Small intestine (tissue), 7 donors: ENCODE measurements around the gene USH1C. TPM values are rescaled to one million over a fixed set of nuclear protein-coding genes. Genes with fewer than 3 reads are reported as not detected.

ENCODE experiments used
- DNase-seq, 2 donors: peaks; one replicate each; pipeline versions ENCODE4 v3.0.0 to v3.0.0-alpha.2; 2013
- FAIRE-seq: peaks from 2 replicates; lab custom pipeline; 2012; peaks lifted over from hg19 to GRCh38; lab: Jason Lieb, UNC
- H3K27ac ChIP-seq, 3 donors: one replicate each; pipeline ENCODE4 v1.5.1; 2013; ENCODE audit warnings: low read length in 2 of 3, mild to moderate bottlenecking in 2 of 3, control low read depth in 1 of 3, inconsistent platforms in 1 of 3, low read depth in 1 of 3, moderate library complexity in 1 of 3
- H3K27me3 ChIP-seq, 3 donors: one replicate each; pipeline ENCODE4 v1.6.1; 2013; ENCODE audit warnings: low read length in 3 of 3, inconsistent platforms in 1 of 3; ENCODE audit not compliant: control insufficient read depth in 3 of 3, insufficient read depth in 3 of 3
- H3K36me3 ChIP-seq, 3 donors: one replicate each; pipeline ENCODE4 v1.6.1; 2013; ENCODE audit warnings: low read length in 3 of 3, inconsistent platforms in 1 of 3, low read depth in 1 of 3, mild to moderate bottlenecking in 1 of 3, moderate library complexity in 1 of 3; ENCODE audit not compliant: control insufficient read depth in 3 of 3, insufficient read depth in 2 of 3
- H3K4me1 ChIP-seq, 3 donors: one replicate each; pipeline ENCODE4 v1.6.1; 2013; ENCODE audit warnings: low read length in 2 of 3, inconsistent platforms in 1 of 3, low read depth in 1 of 3, mild to moderate bottlenecking in 1 of 3, moderate library complexity in 1 of 3; ENCODE audit not compliant: control insufficient read depth in 3 of 3, insufficient read depth in 2 of 3
- H3K4me3 ChIP-seq, 3 donors: one replicate each; pipeline ENCODE4 v1.5.1; 2013; ENCODE audit warnings: low read length in 3 of 3, control low read depth in 1 of 3, inconsistent platforms in 1 of 3, low read depth in 1 of 3, mild to moderate bottlenecking in 1 of 3, moderate library complexity in 1 of 3
- H3K9me3 ChIP-seq, 2 donors: one replicate each; pipeline ENCODE4 v1.6.1; 2013; ENCODE audit warnings: low read depth in 1 of 2, low read length in 1 of 2; ENCODE audit not compliant: control insufficient read depth in 2 of 2, insufficient read depth in 1 of 2
- WGBS, 3 donors: extraction: QIAGEN DNeasy Blood & Tissue Kit; methylation state at CpG; one replicate each; pipeline ENCODE4 v1.1.7; 2013; 5-methylcytosine and 5-hydroxymethylcytosine counted together
- polyA plus RNA-seq, 4 donors: library from polyadenylated mRNA; stranded (reverse) in 3 of 4; unstranded in 1 of 4; fragments of 200-250 nt in 3 of 4; fragments of 120-200 nt in 1 of 4; gene quantifications; one replicate each; pipeline versions ENCODE4 v1.2.1 to v1.2.3, GENCODE V29; 2013
- donor health status: healthy with polysubstance abuse.
- donor health status: control.
- donor health status: control.
- donor health status: Bipolar disorder and iron deficiency.
- donor health status: healthy.

Gene USH1C
- polyA plus RNA-seq, 4 donors = 86.2 to 309 (median 297) TPM

GRCh38 chr11:17479284-17480214 lies 64.7 kb downstream of the USH1C start:
- no peak overlapping the region for H3K27ac ChIP-seq
- no peaks in the 10 kb centered on the region for H3K36me3 ChIP-seq
- WGBS, 3 donors = 20 to 30% (median 27%) methylated on average over 14 of the region's 14 CpGs
- peaks cover 0 to 12% (median 0%) of the 10 kb centered on the region in 3 donors for H3K4me1 ChIP-seq
- no peak for FAIRE-seq
- H3K27me3 ChIP-seq = peaks cover 19 to 43% (median 23%) of the 10 kb centered on the region in 3 donors
- H3K4me3 ChIP-seq = no peak overlapping the region
- H3K9me3 ChIP-seq = peaks cover 0 to 3% of the 10 kb centered on the region in 2 donors
- DNase-seq = peak; percentile 62 to 90

DNA sequence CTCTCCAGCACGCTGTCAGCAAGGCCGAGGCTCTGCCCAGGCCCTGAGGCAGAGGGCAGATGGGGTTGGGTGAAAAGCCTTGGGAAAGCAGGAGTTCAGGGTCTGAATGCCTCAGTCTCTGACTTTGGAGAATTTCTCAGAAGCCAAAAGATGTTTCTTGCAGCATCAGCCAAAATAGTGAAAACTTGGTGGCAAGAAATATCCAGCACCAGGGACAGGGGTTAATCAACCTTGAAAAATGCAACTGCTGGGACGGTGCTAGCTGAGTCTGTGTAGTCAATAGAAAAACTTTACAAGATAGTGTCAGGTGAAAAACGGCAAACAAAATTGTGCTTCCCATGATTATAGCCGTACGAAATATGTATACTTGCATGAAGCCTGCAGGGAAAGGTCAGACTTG lies 66.1 kb downstream of the USH1C start:
- Histone ChIP-seq H3K27ac (no peak overlapping the region), H3K9me3 (no peaks in the 10 kb centered on the region), H3K4me3 (no peak overlapping the region), H3K4me1 (peaks cover 0 to 12% (median 0%) of the 10 kb centered on the region in 3 donors), H3K27me3 (peaks cover 19 to 53% (median 23%) of the 10 kb centered on the region in 3 donors), H3K36me3 (no peaks in the 10 kb centered on the region)
- FAIRE-seq = no peak
- WGBS, 3 donors = 47 to 54% (median 53%) methylated on average over 6 of the region's 6 CpGs
- DNase-seq = no peak

DNA sequence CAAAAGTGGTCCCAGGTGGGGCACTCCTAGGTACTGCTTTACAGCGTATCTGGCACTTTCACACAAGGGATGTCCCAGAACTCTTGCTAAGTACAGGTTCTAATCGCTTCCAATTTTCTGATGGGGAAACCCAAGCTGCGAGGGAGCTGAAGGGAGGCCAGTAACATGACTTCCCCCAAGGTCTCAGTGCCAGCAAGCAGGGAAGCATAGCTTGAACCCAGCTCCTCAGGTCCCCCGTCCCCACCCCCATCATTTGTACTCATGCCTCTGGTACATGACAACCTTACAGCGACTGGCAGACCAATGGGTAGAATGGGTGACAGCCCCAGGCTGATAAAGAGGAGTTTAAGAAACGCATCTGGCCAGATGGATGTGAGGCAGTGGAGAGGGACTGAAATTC lies 66.9 kb downstream of the USH1C start:
- no peaks in the 10 kb centered on the region for H3K9me3 ChIP-seq
- peaks cover 0 to 12% (median 0%) of the 10 kb centered on the region in 3 donors for H3K4me1 ChIP-seq
- FAIRE-seq = no peak
- H3K27ac ChIP-seq = no peak overlapping the region
- WGBS, 3 donors = 43 to 50% (median 50%) methylated on average over 6 of the region's 6 CpGs
- peaks cover 22 to 60% (median 23%) of the 10 kb centered on the region in 3 donors for H3K27me3 ChIP-seq
- no peaks in the 10 kb centered on the region for H3K36me3 ChIP-seq
- no peak for DNase-seq
- H3K4me3 ChIP-seq = no peak overlapping the region

DNA sequence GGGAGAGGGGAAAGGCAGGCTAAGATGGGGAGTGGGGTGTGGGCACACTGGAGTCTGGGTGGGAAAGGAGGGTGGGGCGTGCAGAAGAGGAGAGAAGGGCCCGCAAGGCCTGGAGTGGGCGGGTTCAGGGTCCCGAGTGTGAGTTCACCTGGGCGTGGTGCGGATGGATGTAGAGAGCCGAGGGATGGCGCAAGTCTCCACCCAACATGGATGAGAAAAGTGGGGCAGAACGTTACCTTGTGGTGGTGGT lies 67.2 kb downstream of the USH1C start:
- Histone ChIP-seq H3K27ac (no peak overlapping the region), H3K4me3 (no peak overlapping the region), H3K4me1 (peaks cover 0 to 12% (median 0%) of the 10 kb centered on the region in 3 donors), H3K36me3 (no peaks in the 10 kb centered on the region), H3K9me3 (no peaks in the 10 kb centered on the region), H3K27me3 (peaks cover 23 to 61% (median 23%) of the 10 kb centered on the region in 3 donors)
- 10 to 16% (median 11%) methylated on average over 8 to 9 of the region's 9 CpGs for WGBS, 3 donors
- DNase-seq = no peak
- FAIRE-seq = no peak

DNA sequence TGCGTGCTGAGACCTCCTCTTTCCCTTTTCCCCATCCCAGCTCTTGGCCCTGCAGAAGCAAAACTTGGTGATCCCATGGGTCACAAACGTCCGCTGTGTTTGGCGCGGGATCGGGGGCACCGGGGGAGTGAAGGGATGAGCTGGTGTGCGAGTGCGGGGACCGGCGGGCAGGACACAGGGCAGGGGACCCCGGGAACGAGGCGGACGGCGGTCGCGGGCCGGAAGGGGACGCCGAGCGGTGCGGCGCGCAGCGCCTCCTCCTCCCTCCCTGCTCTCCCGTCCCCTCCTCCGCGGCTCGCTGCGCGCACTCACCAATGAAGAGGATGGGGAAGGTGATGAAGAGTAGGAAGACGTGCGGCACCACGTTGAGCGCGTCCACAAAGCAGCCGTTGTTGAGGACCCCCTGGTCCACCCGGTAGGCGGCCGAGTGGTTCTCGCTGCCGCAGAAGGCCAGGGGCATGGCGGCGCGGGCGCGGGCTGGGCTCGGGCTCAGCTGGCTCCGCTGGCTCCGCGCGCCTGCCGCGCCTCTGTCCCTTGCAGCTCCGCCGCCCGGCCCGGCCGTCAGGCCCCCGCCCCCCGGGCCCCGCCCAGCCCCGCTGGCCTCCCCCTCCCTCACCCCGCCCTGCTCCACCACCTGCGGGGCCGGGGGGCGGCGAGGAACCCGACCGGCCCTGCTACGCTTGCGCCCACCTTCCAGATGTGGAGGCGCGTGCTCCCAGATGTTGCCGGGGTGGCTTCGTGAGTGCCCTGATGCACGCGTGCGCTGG lies 67.7 kb downstream of the USH1C start, which contains the start of gene ABCC8:
TSS of gene ABCC8 (minus strand) at position 529 of the 767 bp plus-strand sequence. CDS start at position 460, 69 bp downstream.
- Histone ChIP-seq H3K36me3 (no peaks in the 10 kb centered on the region), H3K27me3 (peaks cover 23 to 63% (median 23%) of the 10 kb centered on the region in 3 donors)
- 2% methylated on average over 25 to 80 of the region's 80 CpGs for WGBS, 3 donors

DNA sequence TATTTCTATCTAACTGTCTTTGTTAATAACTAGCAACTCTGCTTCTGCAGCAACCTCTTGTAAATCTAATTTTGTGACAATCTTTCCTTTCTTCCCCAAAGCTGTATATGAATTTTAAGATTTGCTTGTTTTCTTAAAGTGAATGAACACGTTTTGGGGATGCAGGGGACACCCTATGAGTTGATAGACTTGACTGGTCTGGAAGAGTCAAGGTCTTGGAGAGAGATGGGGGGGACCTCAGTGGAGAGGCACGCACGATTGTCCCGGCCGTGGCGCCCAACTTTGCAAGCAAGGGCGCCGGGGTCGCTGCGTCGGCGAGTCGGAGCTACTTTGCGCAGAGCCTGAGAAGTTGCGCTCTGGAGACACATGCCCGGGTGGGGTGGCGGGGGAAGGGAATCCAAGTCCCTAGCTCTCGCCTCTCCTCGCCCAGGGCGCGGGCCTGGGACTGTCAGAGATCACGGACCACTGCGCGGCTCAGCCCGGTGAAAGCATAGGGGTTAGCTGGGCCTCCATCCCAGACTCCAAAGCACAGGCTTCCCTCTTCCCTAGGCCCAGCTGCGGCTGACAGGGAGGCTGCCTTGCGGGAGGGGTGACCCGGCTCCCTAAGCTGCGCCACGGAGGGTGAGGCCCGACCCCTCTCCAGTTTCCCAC lies 68.4 kb downstream of the USH1C start:
- Histone ChIP-seq H3K4me3 (peak overlapping the region in 1 of 3 donors; percentile 22), H3K9me3 (no peaks in the 10 kb centered on the region), H3K27ac (no peak overlapping the region), H3K36me3 (peaks cover 0 to 3% (median 0%) of the 10 kb centered on the region in 3 donors), H3K4me1 (peaks cover 0 to 12% (median 0%) of the 10 kb centered on the region in 3 donors), H3K27me3 (peaks cover 23 to 64% (median 23%) of the 10 kb centered on the region in 3 donors)
- DNase-seq = no peak
- FAIRE-seq = no peak
- 4 to 7% (median 5%) methylated on average over 27 to 31 of the region's 31 CpGs for WGBS, 3 donors

More for the DNA sequence above, 67.7 kb downstream of the USH1C start, which contains the start of gene ABCC8:
- H3K4me3 ChIP-seq = peak within 1 kb of the TSS in 1 of 3 donors; percentile 22
- peaks cover 0 to 12% (median 0%) of the 10 kb centered on the region in 3 donors for H3K4me1 ChIP-seq
- H3K9me3 ChIP-seq = no peaks in the 10 kb centered on the region
- FAIRE-seq = no peak
- peak in 1 of 2 donors; percentile 41 for DNase-seq
- H3K27ac ChIP-seq = no peak within 1 kb of the TSS

- FAIRE-seq (no peak), DNase-seq (no peak)
- Histone ChIP-seq H3K27me3 (peaks cover 20 to 56% (median 23%) of the 10 kb centered on the region in 3 donors), H3K36me3 (peaks cover 0 to 3% (median 0%) of the 10 kb centered on the region in 3 donors), H3K27ac (no peak overlapping the region), H3K4me1 (peaks cover 0 to 4% (median 0%) of the 10 kb centered on the region in 3 donors), H3K4me3 (no peak overlapping the region), H3K9me3 (no peaks in the 10 kb centered on the region)
- WGBS, 3 donors = 45 to 51% (median 47%) methylated on average over 6 of the region's 6 CpGs
Measured at GRCh38 chr11:17473071-17473744, 71.0 kb downstream of the USH1C start.
